SKM-1 treated with dmso at 0.1 percent for 144 hours (cell line): ENCODE data around the gene SPRED1.
A peak's percentile ranks its signal among the peaks of the same experiment; 100 is the strongest.
"Not testable (repeated sequence)": the region's sequence is repeated elsewhere in the genome, so short reads cannot be mapped to it uniquely, and the experiment has no call there.

Experiments
- DNase-seq: peaks from one replicate; lab custom pipeline; 2025; ENCODE audit not compliant: unreplicated experiment; lab: John Stamatoyannopoulos, UW

Gene SPRED1

DNA sequence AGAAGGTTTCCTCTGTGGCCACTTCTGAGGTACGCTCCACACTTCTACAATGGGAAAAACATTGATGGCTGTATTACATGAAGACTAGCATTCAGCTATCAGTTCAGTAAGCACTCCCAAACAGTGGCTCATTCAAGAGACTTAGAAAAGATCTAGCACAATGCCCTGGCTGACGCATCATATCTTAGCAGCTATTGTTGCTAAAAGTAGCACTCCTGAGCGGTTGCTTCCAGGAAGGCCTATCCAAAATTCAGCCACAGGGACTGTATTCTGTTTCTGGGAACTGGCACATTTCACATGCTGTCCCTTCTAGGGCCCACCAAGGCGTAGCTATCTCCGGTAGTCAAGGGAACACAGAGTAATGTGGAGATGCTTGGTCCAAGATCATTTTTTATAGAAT, 21.2 kb upstream of the SPRED1 start:
- DNase-seq: no peak

DNA sequence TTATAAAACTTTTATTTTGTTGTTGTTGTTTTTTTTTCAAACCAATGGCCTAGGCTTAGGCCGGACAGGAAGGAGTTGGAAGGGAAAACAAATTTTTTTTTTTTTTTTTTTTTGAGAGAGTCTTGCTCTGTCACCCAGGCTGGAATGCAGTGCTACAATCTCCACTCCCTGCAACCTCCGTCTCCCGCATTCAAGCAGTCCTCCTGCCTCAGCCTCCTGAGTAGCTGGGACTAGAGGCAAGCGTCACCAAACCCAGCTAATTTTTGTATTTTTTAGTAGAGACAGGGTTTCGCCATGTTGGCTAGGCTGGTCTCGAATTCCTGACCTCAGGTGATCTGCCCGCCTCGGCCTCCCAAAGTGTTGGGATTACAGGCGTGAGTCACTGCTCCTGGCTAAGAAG, 15.6 kb upstream of the SPRED1 start:
- not testable (repeated sequence) for DNase-seq

DNA sequence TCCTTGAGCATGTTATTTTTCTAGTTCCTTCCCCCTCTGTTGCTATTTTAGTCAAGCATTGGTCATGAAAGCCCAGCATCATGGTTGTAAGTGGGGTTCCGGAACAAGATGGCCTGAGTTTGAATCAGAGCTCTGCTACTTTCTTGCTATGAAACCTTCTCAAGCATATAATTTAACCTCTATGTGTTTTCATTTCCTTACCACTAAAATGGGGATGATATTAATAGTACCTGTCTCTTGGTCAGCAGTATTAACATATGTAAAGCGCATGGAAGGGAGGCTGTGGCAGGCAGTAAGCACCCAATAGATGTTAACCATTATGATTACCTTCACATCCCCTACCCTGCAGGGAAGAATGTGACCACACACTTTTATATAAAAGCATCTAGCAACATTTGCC, 14.3 kb upstream of the SPRED1 start:
- no peak for DNase-seq

DNA sequence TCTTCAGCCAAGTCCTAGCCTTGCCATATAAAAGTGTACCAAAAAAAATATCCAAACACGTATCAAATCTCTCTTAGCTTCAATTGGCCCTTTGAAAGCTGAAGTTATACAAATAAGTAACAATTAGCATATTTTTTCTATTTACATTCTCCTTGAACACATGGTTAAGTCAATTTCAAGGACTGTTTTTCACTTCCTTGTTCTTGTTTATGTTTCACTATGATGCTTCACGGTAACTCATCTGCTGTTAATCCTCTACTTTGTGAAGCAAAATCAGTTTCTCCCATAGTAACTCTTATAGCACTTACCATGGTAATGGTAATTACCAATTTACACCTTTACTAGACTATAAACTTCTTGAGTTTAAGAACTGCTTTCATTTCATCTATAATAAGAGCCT, 10.6 kb upstream of the SPRED1 start:
- no peak for DNase-seq

DNA sequence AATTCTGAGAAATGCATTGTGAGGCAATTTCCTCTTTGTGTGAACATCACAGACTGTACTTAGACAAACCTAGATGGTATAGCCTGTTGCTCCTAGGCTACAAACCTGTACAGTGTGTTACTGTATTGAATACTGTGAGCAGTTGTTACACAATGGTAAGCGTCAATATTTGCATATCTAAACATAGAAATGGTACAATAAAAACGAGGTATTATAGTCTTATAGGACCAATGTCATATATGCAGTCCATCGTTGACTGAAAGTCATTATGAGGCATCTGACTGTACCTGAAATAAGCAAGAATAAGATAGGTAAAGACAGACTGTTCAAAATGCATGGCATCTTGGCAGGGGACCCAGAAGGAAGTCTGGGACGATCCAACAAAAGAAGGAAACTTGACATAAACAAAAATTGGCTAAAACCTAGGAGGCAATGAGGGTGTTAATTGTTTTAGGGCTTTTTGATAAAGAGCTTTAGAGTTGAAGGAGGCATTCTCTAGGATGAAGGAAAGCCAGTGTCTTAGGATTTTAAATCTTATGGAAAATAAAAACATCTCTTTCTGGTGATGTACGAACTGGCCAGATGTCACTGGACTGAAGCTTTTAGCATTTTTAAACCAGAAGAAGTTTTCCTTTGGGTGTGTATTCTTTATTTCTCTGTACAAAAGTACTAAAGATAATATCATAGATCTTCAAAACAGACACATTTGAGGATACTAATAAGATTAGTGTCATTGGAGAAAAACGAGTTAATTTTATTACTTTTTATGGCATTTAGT, 9.2 kb upstream of the SPRED1 start:
- no peak for DNase-seq

DNA sequence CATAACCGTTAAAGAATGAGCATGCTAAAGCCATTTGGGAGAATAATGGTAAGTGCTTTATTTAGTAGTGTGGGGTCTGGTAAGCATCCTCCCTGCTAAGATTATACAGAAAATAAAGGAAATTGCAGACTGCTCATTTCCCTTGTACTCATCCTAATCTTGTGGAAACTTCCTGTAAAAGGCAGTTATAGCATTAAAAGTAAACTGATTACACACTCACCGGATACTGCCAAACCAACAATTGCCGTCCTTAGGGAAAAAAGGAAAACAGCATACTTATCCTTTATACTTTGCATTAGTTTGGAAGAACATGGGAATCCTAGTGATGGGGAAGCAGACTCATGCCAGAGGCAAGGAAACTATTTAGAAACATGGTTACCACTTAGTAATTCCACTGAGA, 5.3 kb upstream of the SPRED1 start:
- no peak for DNase-seq

DNA sequence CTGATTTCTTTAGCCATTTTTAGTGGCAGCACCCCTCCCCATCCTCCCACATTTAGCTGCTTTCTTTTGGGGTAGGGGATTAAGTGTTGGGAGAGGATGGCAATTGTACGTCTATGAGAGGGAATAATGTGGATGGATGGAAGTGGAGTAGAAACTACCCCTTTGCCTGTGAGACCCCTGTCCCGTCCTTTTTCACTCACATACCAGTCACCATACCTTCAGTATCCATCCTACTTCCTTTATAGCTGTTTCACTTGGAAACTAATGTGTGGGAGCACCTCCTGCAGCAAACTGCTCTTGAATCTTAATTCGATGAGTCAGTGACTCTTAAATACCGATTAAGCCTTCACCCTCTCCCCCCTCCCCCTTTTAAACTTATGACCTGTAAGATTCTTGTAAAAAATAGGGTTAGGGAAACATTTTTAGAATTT, 730 bp downstream of the SPRED1 start:
- peak; percentile 23 for DNase-seq

DNA sequence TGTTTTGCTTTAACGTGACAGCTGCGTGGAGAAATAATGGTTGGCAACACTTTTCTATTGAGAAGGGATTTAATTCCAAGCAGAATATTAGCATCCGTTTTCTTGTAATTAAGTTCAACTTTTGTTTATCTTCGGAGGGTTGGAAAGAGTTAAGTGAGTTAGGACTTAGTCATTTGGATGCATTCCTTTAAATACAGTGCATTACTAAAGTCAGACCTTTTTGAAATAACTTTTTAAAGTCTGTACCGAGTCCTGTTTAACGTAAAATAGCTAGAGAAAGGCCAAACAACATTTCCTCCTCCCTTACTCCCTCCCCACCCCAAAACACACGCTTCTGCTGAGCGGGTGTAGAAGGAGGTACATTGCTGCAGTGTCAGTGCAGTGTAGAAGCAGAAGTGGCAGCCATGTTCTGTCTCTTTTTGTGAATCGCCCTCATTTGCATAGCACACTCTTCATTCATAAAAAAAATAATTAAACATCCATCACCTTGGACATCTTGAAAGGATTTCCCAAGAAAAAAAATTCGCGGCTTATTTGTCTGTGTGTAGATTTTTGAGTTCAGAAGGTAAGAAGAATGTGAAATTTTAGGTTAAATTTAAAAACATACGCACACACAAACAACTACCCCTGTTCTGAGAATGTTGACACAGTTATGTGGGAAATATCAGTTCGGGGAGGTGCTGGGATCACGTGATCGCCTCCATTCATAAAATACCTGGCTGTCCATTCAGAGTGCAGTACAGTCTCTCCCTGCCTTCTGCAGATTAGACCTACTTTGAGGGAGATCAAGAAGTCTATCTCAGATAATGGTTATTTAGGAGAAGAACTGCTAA, 1.6 kb downstream of the SPRED1 start:
- peak; percentile 72 for DNase-seq

DNA sequence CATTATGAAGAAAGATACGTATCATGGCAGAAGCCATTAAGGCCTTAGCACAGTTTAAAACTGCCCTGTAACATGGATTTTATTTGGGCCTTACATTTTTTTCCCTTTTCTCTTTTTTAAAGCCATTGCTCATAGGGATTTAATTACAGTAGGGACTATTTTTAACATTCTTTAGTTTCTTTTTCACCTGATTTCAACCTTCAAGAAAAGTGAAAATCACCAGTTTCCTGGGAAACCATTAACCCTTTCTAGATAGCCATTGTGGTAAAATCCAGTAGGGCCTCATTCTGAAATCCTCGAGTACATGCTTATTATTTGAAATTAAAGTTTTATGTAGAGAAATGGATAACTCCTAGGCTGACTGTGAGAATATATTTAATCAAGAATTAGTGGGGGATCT, 3.1 kb downstream of the SPRED1 start:
- no peak for DNase-seq

DNA sequence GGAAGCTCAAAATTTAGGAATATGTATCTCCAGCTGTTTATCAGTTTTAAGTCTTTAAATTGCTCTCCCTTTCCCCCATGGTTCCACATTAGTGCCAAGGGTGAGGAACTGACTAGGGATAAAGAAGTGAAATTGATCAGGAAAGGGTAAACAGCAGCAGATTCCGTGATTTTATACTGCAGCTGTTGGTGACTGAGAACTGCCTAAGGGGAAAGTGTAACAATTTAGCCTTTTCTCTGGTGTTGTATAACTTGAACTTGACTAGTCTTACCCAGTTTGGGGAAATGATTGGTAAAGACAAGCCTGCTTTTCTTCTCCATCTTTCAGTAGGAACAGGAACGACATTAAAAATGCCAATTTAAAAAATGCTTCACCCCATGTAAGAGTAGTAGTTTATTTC, 5.0 kb downstream of the SPRED1 start:
- no peak for DNase-seq

DNA sequence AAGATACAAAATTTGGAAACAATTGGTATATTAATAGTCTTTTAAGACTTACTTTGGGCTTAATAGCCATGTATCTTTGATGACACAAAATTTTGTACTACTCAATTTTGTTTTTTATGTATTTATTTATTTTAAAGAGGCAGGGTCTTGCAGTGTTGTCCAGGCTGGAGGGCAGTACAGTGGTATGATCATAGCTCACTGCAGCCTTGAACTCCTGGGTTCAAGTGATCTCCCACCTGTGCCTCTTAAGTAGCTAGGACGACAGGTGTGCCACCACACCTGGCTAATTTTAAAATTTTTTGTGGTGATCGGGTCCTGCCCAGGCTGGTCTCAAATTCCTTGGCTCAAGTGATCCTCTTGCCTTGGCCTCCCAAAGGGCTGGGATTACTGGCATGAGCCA, 6.5 kb downstream of the SPRED1 start:
- no peak for DNase-seq

DNA sequence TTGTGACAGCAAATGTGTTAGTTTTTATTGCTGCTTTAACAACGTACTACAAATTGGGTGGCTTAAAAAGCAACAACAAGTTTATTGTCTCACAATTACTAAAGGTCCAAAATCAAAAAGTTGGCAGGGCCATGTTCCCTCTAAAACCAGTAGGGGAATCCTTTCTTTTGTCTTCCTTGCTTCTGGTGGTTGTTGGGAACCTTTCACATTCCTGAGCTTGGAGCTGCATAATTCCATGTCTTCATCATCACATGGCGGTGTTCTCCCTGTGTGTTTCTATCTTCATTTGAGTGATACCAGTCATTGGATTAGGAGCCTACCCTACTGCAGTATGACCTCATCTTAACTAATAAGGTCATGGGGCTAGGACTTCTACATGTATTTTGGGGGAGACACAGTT, 7.4 kb downstream of the SPRED1 start:
- DNase-seq: no peak

DNA sequence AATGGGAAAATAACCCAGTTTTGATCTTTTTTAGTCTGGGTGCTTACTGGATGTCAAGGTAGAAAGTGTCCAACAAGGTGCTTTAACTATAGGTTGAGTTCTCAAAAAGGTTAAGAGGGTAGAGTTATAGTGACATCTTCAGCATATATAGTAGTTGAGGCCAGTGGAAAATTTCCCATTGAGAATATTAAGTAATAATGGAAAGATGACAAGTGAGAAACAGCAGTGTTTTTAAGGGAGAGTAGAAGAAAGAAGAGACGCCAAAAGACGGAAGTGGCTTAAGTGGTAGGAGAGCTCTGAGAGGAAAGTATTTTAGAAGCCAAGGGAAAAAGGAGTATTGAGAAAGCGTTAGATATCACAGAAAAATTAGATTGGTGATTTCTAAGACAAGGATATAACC, 10.6 kb downstream of the SPRED1 start:
- DNase-seq: no peak

DNA sequence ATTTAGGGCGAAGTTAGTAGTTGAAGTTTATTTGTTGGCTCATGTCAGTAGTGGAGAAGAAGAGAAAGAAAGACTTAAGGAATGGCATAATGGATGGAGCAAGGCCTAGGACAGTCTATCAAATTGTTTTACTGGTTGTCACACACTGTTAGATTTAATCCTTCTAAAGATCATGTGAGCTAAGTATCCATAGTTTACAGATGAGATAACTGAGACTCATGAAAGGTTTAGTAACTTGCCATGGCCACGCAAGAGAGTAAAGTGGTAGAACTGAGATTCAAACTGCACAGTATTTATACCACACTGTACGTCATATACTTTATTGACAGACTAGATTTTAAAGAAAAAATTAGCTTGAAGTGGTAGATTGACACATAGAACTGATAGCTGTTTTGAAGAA, 11.4 kb downstream of the SPRED1 start:
- no peak for DNase-seq

DNA sequence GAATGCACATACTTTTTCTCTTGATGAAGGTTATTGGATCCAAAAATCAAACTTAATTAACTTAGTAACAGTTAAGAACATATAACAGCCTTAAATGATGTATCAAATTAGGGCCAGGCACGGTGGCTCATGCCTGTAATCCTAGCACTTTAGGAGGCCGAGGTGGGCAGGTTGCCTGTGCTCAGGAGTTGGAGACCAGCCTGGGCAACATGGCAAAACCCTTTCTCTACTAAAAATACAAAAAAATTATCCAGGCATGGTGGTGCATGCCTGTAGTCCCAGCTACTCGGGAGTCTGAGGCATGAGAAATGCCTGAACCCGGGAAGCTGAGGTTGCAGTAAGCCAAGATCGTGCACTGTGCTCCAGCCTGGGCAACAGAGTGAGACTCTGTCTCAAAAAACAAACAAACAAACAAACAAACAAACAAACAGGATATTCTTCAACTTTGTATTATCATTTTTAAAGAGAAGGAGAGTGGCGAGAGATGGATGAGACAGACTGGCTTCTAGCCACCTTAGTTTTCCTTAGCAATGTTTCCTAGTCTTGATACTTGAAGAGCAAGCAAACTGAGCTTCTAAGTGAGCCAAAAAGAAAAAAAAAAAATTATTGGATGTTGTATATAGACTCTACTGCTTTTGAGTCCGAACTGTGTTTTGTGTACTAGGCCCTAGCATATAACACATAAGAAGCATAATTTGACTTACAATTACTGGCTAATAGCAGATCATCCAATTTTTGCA, 13.8 kb downstream of the SPRED1 start:
- DNase-seq: no peak

DNA sequence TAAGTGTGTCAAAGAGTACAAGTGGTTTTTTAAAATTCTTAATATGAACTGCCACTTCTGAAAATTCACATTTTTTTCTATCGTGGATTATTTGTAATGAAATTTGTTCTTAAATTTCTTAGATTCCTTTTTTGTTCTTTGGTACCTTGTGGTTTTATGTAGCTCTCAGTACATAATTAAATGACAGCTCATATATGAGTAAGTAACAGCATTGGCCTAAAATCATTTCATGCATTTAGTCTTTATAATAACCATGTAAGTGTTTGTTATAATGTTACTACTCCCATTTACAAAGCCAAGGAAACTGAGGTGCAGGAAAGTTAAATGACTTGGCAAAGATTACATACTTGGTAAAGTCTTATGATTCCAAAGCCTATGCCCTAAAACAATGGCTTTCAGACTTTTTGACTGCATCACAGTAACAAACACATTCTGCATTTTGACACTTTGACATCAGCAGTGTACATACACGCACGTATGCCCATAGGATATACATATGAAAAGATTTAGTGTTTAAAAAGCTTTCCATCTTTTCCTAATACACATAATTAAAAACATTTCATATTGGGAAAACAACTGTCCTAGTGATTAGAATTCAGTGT, 14.9 kb downstream of the SPRED1 start:
- no peak for DNase-seq

DNA sequence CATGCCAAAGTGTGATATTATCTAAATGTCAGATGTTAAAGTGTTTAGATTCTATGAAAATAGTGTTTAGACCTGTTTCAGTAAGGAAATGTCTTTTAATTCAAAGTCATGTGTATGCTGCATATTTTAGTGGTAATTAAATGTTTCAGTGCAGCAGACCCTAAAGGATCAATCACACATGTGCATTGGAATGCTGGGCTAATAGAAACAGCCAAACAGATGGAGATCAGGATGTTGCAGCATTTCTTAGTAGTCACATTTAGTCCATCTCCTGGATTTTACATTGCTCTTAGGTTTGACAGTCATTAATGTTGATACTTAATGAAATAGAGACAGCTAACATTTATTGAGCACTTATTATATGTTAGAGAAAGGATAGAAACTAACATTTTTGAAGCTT, 18.5 kb downstream of the SPRED1 start:
- DNase-seq: no peak

DNA sequence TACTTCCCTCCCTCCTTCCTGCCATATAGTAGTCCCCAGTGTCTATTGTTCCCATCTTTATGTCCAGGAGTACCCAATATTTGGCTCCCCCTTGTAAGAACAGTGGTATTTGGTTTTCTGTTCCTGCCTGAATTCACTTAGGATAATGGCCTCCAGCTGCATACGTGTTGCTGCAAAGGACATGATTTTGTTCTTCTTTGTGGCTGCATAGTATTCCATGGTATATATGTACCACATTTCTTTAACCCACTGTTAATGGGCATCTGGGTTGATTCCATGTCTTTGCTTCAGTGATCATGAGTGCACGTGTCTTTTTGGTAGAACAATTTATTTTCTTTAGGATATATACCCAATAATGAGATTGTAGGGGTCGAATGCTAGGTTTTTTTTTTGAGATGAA, 19.3 kb downstream of the SPRED1 start:
- DNase-seq: no peak

DNA sequence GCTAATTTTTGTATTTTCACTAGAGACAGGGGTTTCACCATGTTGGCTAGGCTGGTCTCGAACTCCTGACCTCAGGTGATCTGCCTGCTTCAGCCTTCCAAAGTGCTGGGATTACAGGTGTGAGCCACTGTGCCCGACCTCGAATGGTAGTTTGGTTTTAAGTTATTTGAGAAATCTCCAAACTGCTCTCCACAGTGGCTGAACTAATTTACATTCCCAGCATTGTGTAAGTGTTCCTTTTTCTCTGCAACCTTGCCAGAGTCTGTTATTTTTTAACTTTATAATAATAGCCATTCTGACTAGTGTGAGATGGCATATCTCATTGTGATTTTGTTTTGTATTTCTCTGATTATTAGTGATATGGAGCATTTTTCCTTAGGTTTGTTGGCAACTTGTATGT, 19.8 kb downstream of the SPRED1 start:
- DNase-seq: not testable (repeated sequence)

DNA sequence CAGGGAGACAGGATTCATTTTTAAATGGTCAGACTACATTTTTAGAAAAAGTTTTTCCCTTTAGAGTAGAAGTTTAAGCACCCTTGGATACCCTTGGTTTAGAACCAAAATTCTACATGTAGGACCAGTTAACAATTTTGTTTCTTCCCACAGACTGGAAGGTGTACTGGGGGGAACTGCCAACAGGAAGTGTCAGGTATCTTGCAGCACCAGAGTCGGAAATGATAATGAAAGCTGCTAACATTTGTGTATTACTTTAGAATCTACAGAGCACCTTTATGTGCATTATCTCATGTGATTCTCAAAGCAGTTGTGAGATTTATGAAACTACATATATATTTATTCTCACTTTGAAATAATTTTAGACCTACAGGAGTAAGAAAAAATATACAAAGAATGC, 21.5 kb downstream of the SPRED1 start:
- DNase-seq: no peak

DNA sequence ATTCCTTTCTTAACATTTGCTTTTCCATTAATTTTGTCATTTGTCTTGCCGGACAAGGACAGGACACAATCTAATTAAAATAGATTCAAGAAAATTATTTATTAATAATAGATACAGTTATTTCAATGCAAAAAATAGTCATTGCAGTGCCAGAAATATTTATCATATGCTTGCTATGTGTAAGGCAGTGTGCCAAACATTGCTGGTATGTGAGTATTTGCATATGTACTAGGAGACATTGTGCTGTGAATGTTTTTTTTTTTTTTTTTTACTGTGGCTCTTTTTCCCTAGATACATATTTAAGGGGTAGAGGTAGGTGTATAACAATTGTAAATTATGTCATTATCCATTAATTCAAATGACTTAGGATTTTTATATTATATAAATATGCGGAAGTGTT, 23.3 kb downstream of the SPRED1 start:
- DNase-seq: no peak
